ENCODE data around the gene SFTPA1. TPM values are rescaled to one million over a fixed set of nuclear protein-coding genes. Genes with fewer than 3 reads are reported as not detected.
"Not testable (repeated sequence)": the region's sequence is repeated elsewhere in the genome, so short reads cannot be mapped to it uniquely, and the experiment has no call there.

Gene SFTPA1
- total RNA-seq, 1 donor from 2014 or later: not detected

GRCh38 chr10:79585870-79586527, 24.7 kb upstream of the SFTPA1 start:
- H3K27me3 ChIP-seq (ENCODE audit: control insufficient read depth in 3 of 3, insufficient read depth in 3 of 3, low read length in 3 of 3): no peaks in the 10 kb centered on the region
- H3K36me3 ChIP-seq (ENCODE audit: control insufficient read depth in 3 of 3, insufficient read depth in 3 of 3, low read length in 3 of 3): no peaks in the 10 kb centered on the region
- H3K4me3 ChIP-seq (ENCODE audit: low read length in 3 of 3): no peak overlapping the region
- no peaks in the 10 kb centered on the region for H3K4me1 ChIP-seq (ENCODE audit: control insufficient read depth in 3 of 3, insufficient read depth in 3 of 3, low read length in 3 of 3)
- H3K27ac ChIP-seq (ENCODE audit: low read depth, low read length): no peak overlapping the region
- H3K9me3 ChIP-seq (ENCODE audit: control insufficient read depth in 3 of 3, low read length in 3 of 3): no peaks in the 10 kb centered on the region
- H3K9ac ChIP-seq (ENCODE audit: low read depth in 1 of 3, low read length in 3 of 3): no peak overlapping the region

GRCh38 chr10:79586933-79587332, 23.8 kb upstream of the SFTPA1 start:
- Histone ChIP-seq H3K4me1 (ENCODE audit: control insufficient read depth in 3 of 3, insufficient read depth in 3 of 3, low read length in 3 of 3) (no peaks in the 10 kb centered on the region), H3K9me3 (ENCODE audit: control insufficient read depth in 3 of 3, low read length in 3 of 3) (no peaks in the 10 kb centered on the region), H3K27ac (ENCODE audit: low read depth, low read length) (no peak overlapping the region), H3K4me3 (ENCODE audit: low read length in 3 of 3) (no peak overlapping the region), H3K27me3 (ENCODE audit: control insufficient read depth in 3 of 3, insufficient read depth in 3 of 3, low read length in 3 of 3) (no peaks in the 10 kb centered on the region), H3K9ac (ENCODE audit: low read depth in 1 of 3, low read length in 3 of 3) (no peak overlapping the region), H3K36me3 (ENCODE audit: control insufficient read depth in 3 of 3, insufficient read depth in 3 of 3, low read length in 3 of 3) (no peaks in the 10 kb centered on the region)

- H3K4me1 ChIP-seq (ENCODE audit: control insufficient read depth in 3 of 3, insufficient read depth in 3 of 3, low read length in 3 of 3): no peaks in the 10 kb centered on the region
- H3K4me3 ChIP-seq (ENCODE audit: low read length in 3 of 3): no peak overlapping the region
- no peaks in the 10 kb centered on the region for H3K36me3 ChIP-seq (ENCODE audit: control insufficient read depth in 3 of 3, insufficient read depth in 3 of 3, low read length in 3 of 3)
- no peaks in the 10 kb centered on the region for H3K27me3 ChIP-seq (ENCODE audit: control insufficient read depth in 3 of 3, insufficient read depth in 3 of 3, low read length in 3 of 3)
- H3K27ac ChIP-seq (ENCODE audit: low read depth, low read length): no peak overlapping the region
- H3K9ac ChIP-seq (ENCODE audit: low read depth in 1 of 3, low read length in 3 of 3): no peak overlapping the region
- H3K9me3 ChIP-seq (ENCODE audit: control insufficient read depth in 3 of 3, low read length in 3 of 3): no peaks in the 10 kb centered on the region
These were observed 21.9 kb upstream of the SFTPA1 start for GRCh38 chr10:79588800-79589199.

- Histone ChIP-seq H3K4me1 (ENCODE audit: control insufficient read depth in 3 of 3, insufficient read depth in 3 of 3, low read length in 3 of 3) (no peaks in the 10 kb centered on the region), H3K27me3 (ENCODE audit: control insufficient read depth in 3 of 3, insufficient read depth in 3 of 3, low read length in 3 of 3) (no peaks in the 10 kb centered on the region), H3K4me3 (ENCODE audit: low read length in 3 of 3) (no peak overlapping the region), H3K9me3 (ENCODE audit: control insufficient read depth in 3 of 3, low read length in 3 of 3) (no peaks in the 10 kb centered on the region), H3K36me3 (ENCODE audit: control insufficient read depth in 3 of 3, insufficient read depth in 3 of 3, low read length in 3 of 3) (no peaks in the 10 kb centered on the region), H3K27ac (ENCODE audit: low read depth, low read length) (no peak overlapping the region), H3K9ac (ENCODE audit: low read depth in 1 of 3, low read length in 3 of 3) (no peak overlapping the region)
These were observed 17.4 kb upstream of the SFTPA1 start for GRCh38 chr10:79593377-79593776.

- H3K9ac ChIP-seq (ENCODE audit: low read depth in 1 of 3, low read length in 3 of 3); H3K4me3 ChIP-seq (ENCODE audit: low read length in 3 of 3); H3K27me3 ChIP-seq (ENCODE audit: control insufficient read depth in 3 of 3, insufficient read depth in 3 of 3, low read length in 3 of 3); H3K27ac ChIP-seq (ENCODE audit: low read depth, low read length); H3K36me3 ChIP-seq (ENCODE audit: control insufficient read depth in 3 of 3, insufficient read depth in 3 of 3, low read length in 3 of 3); H3K4me1 ChIP-seq (ENCODE audit: control insufficient read depth in 3 of 3, insufficient read depth in 3 of 3, low read length in 3 of 3); H3K9me3 ChIP-seq (ENCODE audit: control insufficient read depth in 3 of 3, low read length in 3 of 3): not testable (repeated sequence)
These were observed 16.2 kb upstream of the SFTPA1 start for GRCh38 chr10:79594565-79594964.

GRCh38 chr10:79595510-79595909, 15.2 kb upstream of the SFTPA1 start:
- Histone ChIP-seq H3K36me3 (ENCODE audit: control insufficient read depth in 3 of 3, insufficient read depth in 3 of 3, low read length in 3 of 3) (no peaks in the 10 kb centered on the region), H3K9ac (ENCODE audit: low read depth in 1 of 3, low read length in 3 of 3) (no peak overlapping the region)

GRCh38 chr10:79599644-79600043, 11.1 kb upstream of the SFTPA1 start:
- not testable (repeated sequence) for H3K27me3 ChIP-seq (ENCODE audit: control insufficient read depth in 3 of 3, insufficient read depth in 3 of 3, low read length in 3 of 3); H3K9me3 ChIP-seq (ENCODE audit: control insufficient read depth in 3 of 3, low read length in 3 of 3); H3K36me3 ChIP-seq (ENCODE audit: control insufficient read depth in 3 of 3, insufficient read depth in 3 of 3, low read length in 3 of 3); H3K9ac ChIP-seq (ENCODE audit: low read depth in 1 of 3, low read length in 3 of 3); H3K4me1 ChIP-seq (ENCODE audit: control insufficient read depth in 3 of 3, insufficient read depth in 3 of 3, low read length in 3 of 3); H3K27ac ChIP-seq (ENCODE audit: low read depth, low read length); H3K4me3 ChIP-seq (ENCODE audit: low read length in 3 of 3)

More at GRCh38 chr10:79595510-79595909, 15.2 kb upstream of the SFTPA1 start:
- no peaks in the 10 kb centered on the region for H3K9me3 ChIP-seq (ENCODE audit: control insufficient read depth in 3 of 3, low read length in 3 of 3)
- H3K27me3 ChIP-seq (ENCODE audit: control insufficient read depth in 3 of 3, insufficient read depth in 3 of 3, low read length in 3 of 3): no peaks in the 10 kb centered on the region
- H3K4me3 ChIP-seq (ENCODE audit: low read length in 3 of 3): no peak overlapping the region
- H3K27ac ChIP-seq (ENCODE audit: low read depth, low read length): no peak overlapping the region
- H3K4me1 ChIP-seq (ENCODE audit: control insufficient read depth in 3 of 3, insufficient read depth in 3 of 3, low read length in 3 of 3): no peaks in the 10 kb centered on the region

- no peaks in the 10 kb centered on the region for H3K27me3 ChIP-seq (ENCODE audit: control insufficient read depth in 3 of 3, insufficient read depth in 3 of 3, low read length in 3 of 3)
- no peak overlapping the region for H3K4me3 ChIP-seq (ENCODE audit: low read length in 3 of 3)
- H3K36me3 ChIP-seq (ENCODE audit: control insufficient read depth in 3 of 3, insufficient read depth in 3 of 3, low read length in 3 of 3): no peaks in the 10 kb centered on the region
- H3K4me1 ChIP-seq (ENCODE audit: control insufficient read depth in 3 of 3, insufficient read depth in 3 of 3, low read length in 3 of 3): no peaks in the 10 kb centered on the region
- no peak overlapping the region for H3K9ac ChIP-seq (ENCODE audit: low read depth in 1 of 3, low read length in 3 of 3)
- H3K27ac ChIP-seq (ENCODE audit: low read depth, low read length): no peak overlapping the region
- peaks cover 0 to 5% (median 0%) of the 10 kb centered on the region in 3 donors for H3K9me3 ChIP-seq (ENCODE audit: control insufficient read depth in 3 of 3, low read length in 3 of 3)
These were observed 8.8 kb upstream of the SFTPA1 start for GRCh38 chr10:79601939-79602338.

- Histone ChIP-seq H3K36me3 (ENCODE audit: control insufficient read depth in 3 of 3, insufficient read depth in 3 of 3, low read length in 3 of 3) (no peaks in the 10 kb centered on the region), H3K4me3 (ENCODE audit: low read length in 3 of 3) (no peak overlapping the region), H3K9me3 (ENCODE audit: control insufficient read depth in 3 of 3, low read length in 3 of 3) (peaks cover 0 to 5% (median 0%) of the 10 kb centered on the region in 3 donors), H3K27me3 (ENCODE audit: control insufficient read depth in 3 of 3, insufficient read depth in 3 of 3, low read length in 3 of 3) (no peaks in the 10 kb centered on the region), H3K9ac (ENCODE audit: low read depth in 1 of 3, low read length in 3 of 3) (no peak overlapping the region), H3K4me1 (ENCODE audit: control insufficient read depth in 3 of 3, insufficient read depth in 3 of 3, low read length in 3 of 3) (no peaks in the 10 kb centered on the region), H3K27ac (ENCODE audit: low read depth, low read length) (no peak overlapping the region)
These were observed 7.8 kb upstream of the SFTPA1 start for GRCh38 chr10:79602953-79603352.

GRCh38 chr10:79604294-79604693, 6.4 kb upstream of the SFTPA1 start:
- Histone ChIP-seq H3K9ac (ENCODE audit: low read depth in 1 of 3, low read length in 3 of 3) (no peak overlapping the region), H3K4me1 (ENCODE audit: control insufficient read depth in 3 of 3, insufficient read depth in 3 of 3, low read length in 3 of 3) (no peaks in the 10 kb centered on the region), H3K27me3 (ENCODE audit: control insufficient read depth in 3 of 3, insufficient read depth in 3 of 3, low read length in 3 of 3) (no peaks in the 10 kb centered on the region), H3K4me3 (ENCODE audit: low read length in 3 of 3) (no peak overlapping the region), H3K9me3 (ENCODE audit: control insufficient read depth in 3 of 3, low read length in 3 of 3) (peaks cover 0 to 5% (median 0%) of the 10 kb centered on the region in 3 donors), H3K36me3 (ENCODE audit: control insufficient read depth in 3 of 3, insufficient read depth in 3 of 3, low read length in 3 of 3) (no peaks in the 10 kb centered on the region), H3K27ac (ENCODE audit: low read depth, low read length) (no peak overlapping the region)
